ENCODE measurements around the gene ARHGAP42.

- TF ChIP-seq SP4 (CRISPR knock-in tag; IDR thresholded peaks at IDR 0.05): no peak
- no peak for TF ChIP-seq IRF2 (CRISPR knock-in tag; IDR thresholded peaks at IDR 0.05)
Measured at GRCh38 chr11:100801225-100801999, 114.3 kb downstream of the ARHGAP42 start.

Data from HepG2 (cell line).